WTC11 (cell line): Measurements from ENCODE around the gene ATP5PF.
A peak's percentile ranks its signal among the peaks of the same experiment; 100 is the strongest.

ENCODE experiments used
- ATF3 ChIP-seq: sonication (generic); formaldehyde crosslinking; conservative IDR thresholded peaks from 2 replicates; pipeline ENCODE4 v1.8.1; 2022; ENCODE audit warnings: mild to moderate bottlenecking, missing genetic modification reagents
- CTCF ChIP-seq: fragments of 200-600 bp; IDR thresholded peaks from 2 replicates; pipeline ENCODE4 v1.8.0; 2022; ENCODE audit warnings: antibody characterized with exemption
- EMX1 ChIP-seq: fragments of 250-450 bp; sonication (Bioruptor Pico); IDR thresholded peaks from 2 replicates; pipeline ENCODE4 v1.8.0; 2021; ENCODE audit warnings: mild to moderate bottlenecking
- ESRRA ChIP-seq: sonication (generic); formaldehyde crosslinking; IDR thresholded peaks from 2 replicates; pipeline ENCODE4 v1.8.1; 2022; ENCODE audit warnings: mild to moderate bottlenecking, missing genetic modification reagents, borderline replicate concordance
- FOXJ3 ChIP-seq: sonication (generic); formaldehyde crosslinking; IDR thresholded peaks from 2 replicates; pipeline ENCODE4 v1.9.0; 2021; ENCODE audit warnings: missing genetic modification reagents, mild to moderate bottlenecking, borderline replicate concordance
- MAX ChIP-seq: sonication (generic); formaldehyde crosslinking; IDR thresholded peaks from 2 replicates; pipeline ENCODE4 v1.8.0; 2022; ENCODE audit warnings: mild to moderate bottlenecking, missing genetic modification reagents
- SMAD4 ChIP-seq: sonication (generic); formaldehyde crosslinking; IDR thresholded peaks from 2 replicates; pipeline ENCODE4 v1.8.0; 2022; ENCODE audit warnings: mild to moderate bottlenecking, missing genetic modification reagents
- SP1 ChIP-seq: sonication (generic); formaldehyde crosslinking; conservative IDR thresholded peaks from 2 replicates; pipeline ENCODE4 v1.8.1; 2022; ENCODE audit warnings: missing genetic modification reagents
- TEAD4 ChIP-seq: sonication (generic); formaldehyde crosslinking; IDR thresholded peaks from 2 replicates; pipeline ENCODE4 v1.8.0; 2022; ENCODE audit warnings: mild to moderate bottlenecking, missing genetic modification reagents
- USF1 ChIP-seq: sonication (generic); formaldehyde crosslinking; IDR thresholded peaks from 2 replicates; pipeline ENCODE4 v1.8.0; 2022; ENCODE audit warnings: mild to moderate bottlenecking, missing genetic modification reagents
- ZBTB43 ChIP-seq: sonication (generic); formaldehyde crosslinking; IDR thresholded peaks from 2 replicates; pipeline ENCODE4 v1.8.1; 2023; ENCODE audit warnings: mild to moderate bottlenecking, missing genetic modification reagents
- TF ChIP-seq, protein P1 (sequence below): sonication (generic); formaldehyde crosslinking; IDR thresholded peaks from 2 replicates; pipeline ENCODE4 v1.8.1; 2023; ENCODE audit warnings: mild to moderate bottlenecking, missing genetic modification reagents
- TF ChIP-seq, protein P2 (sequence below): sonication (generic); formaldehyde crosslinking; IDR thresholded peaks from 2 replicates; pipeline ENCODE4 v1.8.1; 2022; ENCODE audit warnings: low read depth, missing genetic modification reagents, borderline replicate concordance

DNA sequence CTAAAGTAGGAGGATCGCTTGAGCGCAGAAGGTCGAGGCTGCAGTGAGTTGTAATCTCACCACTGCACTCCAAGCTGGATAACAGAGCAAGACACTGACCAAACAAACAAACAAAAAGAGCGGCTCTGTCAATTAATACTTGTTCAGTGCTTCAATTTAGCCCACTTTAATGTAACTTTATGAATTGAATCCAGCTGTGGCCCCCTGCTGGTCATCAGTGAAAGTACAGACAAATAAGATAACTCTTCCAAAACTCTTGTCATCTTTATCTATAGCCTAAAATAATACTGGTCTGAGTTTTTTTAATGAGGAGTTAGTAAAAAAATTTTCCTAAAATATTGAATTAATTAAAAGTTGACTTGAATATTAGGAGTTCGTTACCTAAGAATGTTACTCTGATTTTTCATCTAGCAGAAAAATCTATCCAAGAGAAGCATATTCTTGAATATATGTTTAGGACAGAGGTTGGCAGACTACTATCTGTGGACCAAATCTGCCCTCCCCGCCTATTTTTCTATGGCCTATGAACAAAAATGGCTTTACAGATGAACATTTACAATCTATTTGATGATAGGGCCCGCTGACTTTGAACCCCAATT lies 26.1 kb downstream of the ATP5PF start:
- TF ChIP-seq SP1 (CRISPR knock-in tag) = no peak
- TF ChIP-seq CTCF = peak; percentile 73
- TF ChIP-seq TEAD4 (CRISPR knock-in tag) = no peak
- no peak for TF ChIP-seq ATF3 (CRISPR knock-in tag)
- TF ChIP-seq SMAD4 (CRISPR knock-in tag) = no peak
- TF ChIP-seq, protein P1, sequence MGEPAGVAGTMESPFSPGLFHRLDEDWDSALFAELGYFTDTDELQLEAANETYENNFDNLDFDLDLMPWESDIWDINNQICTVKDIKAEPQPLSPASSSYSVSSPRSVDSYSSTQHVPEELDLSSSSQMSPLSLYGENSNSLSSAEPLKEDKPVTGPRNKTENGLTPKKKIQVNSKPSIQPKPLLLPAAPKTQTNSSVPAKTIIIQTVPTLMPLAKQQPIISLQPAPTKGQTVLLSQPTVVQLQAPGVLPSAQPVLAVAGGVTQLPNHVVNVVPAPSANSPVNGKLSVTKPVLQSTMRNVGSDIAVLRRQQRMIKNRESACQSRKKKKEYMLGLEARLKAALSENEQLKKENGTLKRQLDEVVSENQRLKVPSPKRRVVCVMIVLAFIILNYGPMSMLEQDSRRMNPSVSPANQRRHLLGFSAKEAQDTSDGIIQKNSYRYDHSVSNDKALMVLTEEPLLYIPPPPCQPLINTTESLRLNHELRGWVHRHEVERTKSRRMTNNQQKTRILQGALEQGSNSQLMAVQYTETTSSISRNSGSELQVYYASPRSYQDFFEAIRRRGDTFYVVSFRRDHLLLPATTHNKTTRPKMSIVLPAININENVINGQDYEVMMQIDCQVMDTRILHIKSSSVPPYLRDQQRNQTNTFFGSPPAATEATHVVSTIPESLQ (CRISPR knock-in tag) = no peak
- TF ChIP-seq ESRRA (CRISPR knock-in tag) = no peak
- TF ChIP-seq, protein P2, sequence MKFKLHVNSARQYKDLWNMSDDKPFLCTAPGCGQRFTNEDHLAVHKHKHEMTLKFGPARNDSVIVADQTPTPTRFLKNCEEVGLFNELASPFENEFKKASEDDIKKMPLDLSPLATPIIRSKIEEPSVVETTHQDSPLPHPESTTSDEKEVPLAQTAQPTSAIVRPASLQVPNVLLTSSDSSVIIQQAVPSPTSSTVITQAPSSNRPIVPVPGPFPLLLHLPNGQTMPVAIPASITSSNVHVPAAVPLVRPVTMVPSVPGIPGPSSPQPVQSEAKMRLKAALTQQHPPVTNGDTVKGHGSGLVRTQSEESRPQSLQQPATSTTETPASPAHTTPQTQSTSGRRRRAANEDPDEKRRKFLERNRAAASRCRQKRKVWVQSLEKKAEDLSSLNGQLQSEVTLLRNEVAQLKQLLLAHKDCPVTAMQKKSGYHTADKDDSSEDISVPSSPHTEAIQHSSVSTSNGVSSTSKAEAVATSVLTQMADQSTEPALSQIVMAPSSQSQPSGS (CRISPR knock-in tag) = no peak
- no peak for TF ChIP-seq ZBTB43
- no peak for TF ChIP-seq MAX (CRISPR knock-in tag)
- TF ChIP-seq FOXJ3 (CRISPR knock-in tag) = no peak
- no peak for TF ChIP-seq EMX1 (CRISPR knock-in tag)
- no peak for TF ChIP-seq USF1
